HEK293 (cell line): ENCODE data around the gene FTCD.

Experiments used
- CTCF ChIA-PET: fragments of 350-600 bp; formaldehyde crosslinking; extraction: SDS; loops from one replicate; lab custom pipeline; 2021; ENCODE audit warnings: antibody characterized with exemption; lab: Yijun Ruan, JAX
- POLR2A ChIA-PET: fragments of 300-600 bp; formaldehyde crosslinking; extraction: SDS; loops from one replicate; lab custom pipeline; 2020; ENCODE audit warnings: antibody characterized with exemption, inconsistent platforms; lab: Yijun Ruan, JAX
- H3K27ac ChIP-seq: fragments of 200-500 bp; sonication (Bioruptor generic); 2 replicates; pipeline ENCODE4 v1.5.1; 2014; ENCODE audit warnings: low read depth, low read length, control low read depth, inconsistent platforms; ENCODE audit errors: extremely low read depth
- H3K36me3 ChIP-seq, 2 experiments: fragments of 200-500 bp in 1 of 2; sonication (Bioruptor generic) in 1 of 2; 1 replicate in 1 of 2; 2 replicates in 1 of 2; pipeline ENCODE4 v1.5.1; 2014 to 2017; ENCODE audit warnings: inconsistent platforms in 2 of 2, low read length in 2 of 2; ENCODE audit not compliant: control insufficient read depth in 2 of 2, insufficient read depth in 1 of 2
- H3K4me1 ChIP-seq: fragments of 200-500 bp; sonication (Bioruptor generic); 2 replicates; pipeline ENCODE4 v1.5.1; 2014; ENCODE audit warnings: mild to moderate bottlenecking, low read length, inconsistent platforms; ENCODE audit not compliant: control insufficient read depth, insufficient read depth
- H3K4me3 ChIP-seq: 2 replicates; pipeline ENCODE4 v1.5.1; 2011; ENCODE audit warnings: low read depth, mild to moderate bottlenecking, control low read depth, low read length, moderate library complexity
- H3K9me3 ChIP-seq: fragments of 200-500 bp; sonication (Bioruptor generic); 2 replicates; pipeline ENCODE4 v1.5.1; 2014; ENCODE audit warnings: low read depth, low read length, inconsistent platforms; ENCODE audit not compliant: control insufficient read depth, insufficient read depth
- EGR2 ChIP-seq: fragments of 450-650 bp; formaldehyde crosslinking; IDR thresholded peaks from 2 replicates; pipeline ENCODE4 v1.5.1; 2016; ENCODE audit warnings: low read depth, missing biosample characterization, missing genetic modification characterization
- GLI2 ChIP-seq: fragments of 450-650 bp; formaldehyde crosslinking; IDR thresholded peaks from 2 replicates; pipeline ENCODE4; 2017; ENCODE audit warnings: missing biosample characterization, missing genetic modification characterization, low read depth, borderline replicate concordance
- GLIS2 ChIP-seq: fragments of 450-650 bp; formaldehyde crosslinking; IDR thresholded peaks from 2 replicates; pipeline ENCODE4 v1.5.1; 2016; ENCODE audit warnings: missing biosample characterization, missing genetic modification characterization
- HOXA7 ChIP-seq: sonication (generic); formaldehyde crosslinking; IDR thresholded peaks from 2 replicates; pipeline ENCODE4 v1.8.1; 2022; ENCODE audit warnings: missing genetic modification reagents, borderline replicate concordance
- KLF8 ChIP-seq: fragments of 450-650 bp; formaldehyde crosslinking; IDR thresholded peaks from 2 replicates; pipeline ENCODE4 v1.5.1; 2016; ENCODE audit warnings: missing biosample characterization, missing genetic modification characterization
- PRDM1 ChIP-seq: fragments of 450-650 bp; formaldehyde crosslinking; IDR thresholded peaks from 2 replicates; pipeline ENCODE4; 2016; ENCODE audit warnings: missing biosample characterization, missing genetic modification characterization
- SETDB1 ChIP-seq: IDR thresholded peaks from one replicate; pipeline ENCODE4 v1.6.1; 2017; ENCODE audit warnings: mild to moderate bottlenecking, low read length, moderate library complexity, mixed read lengths; ENCODE audit not compliant: insufficient read length
- ZBTB1 ChIP-seq: fragments of 450-650 bp; formaldehyde crosslinking; IDR thresholded peaks from 2 replicates; pipeline ENCODE4 v1.5.1; 2016; ENCODE audit warnings: missing biosample characterization, missing genetic modification characterization
- ZNF121 ChIP-seq: fragments of 450-650 bp; formaldehyde crosslinking; IDR thresholded peaks from 2 replicates; pipeline ENCODE4 v1.5.1; 2016; ENCODE audit warnings: missing biosample characterization, missing genetic modification characterization
- ZNF211 ChIP-seq: fragments of 450-650 bp; formaldehyde crosslinking; IDR thresholded peaks from 2 replicates; pipeline ENCODE4 v1.5.1; 2016; ENCODE audit warnings: low read depth, missing biosample characterization, missing genetic modification characterization
- ZNF214 ChIP-seq: fragments of 450-650 bp; formaldehyde crosslinking; IDR thresholded peaks from 2 replicates; pipeline ENCODE4 v1.5.1; 2017; ENCODE audit warnings: missing biosample characterization, mild to moderate bottlenecking, missing genetic modification characterization, borderline replicate concordance
- ZNF223 ChIP-seq: fragments of 450-650 bp; formaldehyde crosslinking; IDR thresholded peaks from 2 replicates; pipeline ENCODE4 v1.5.1; 2016; ENCODE audit warnings: missing biosample characterization, missing genetic modification characterization
- ZNF302 ChIP-seq: fragments of 450-650 bp; formaldehyde crosslinking; IDR thresholded peaks from 2 replicates; pipeline ENCODE4 v1.5.1; 2016; ENCODE audit warnings: missing biosample characterization, missing genetic modification characterization, low read depth
- ZNF341 ChIP-seq: fragments of 450-650 bp; formaldehyde crosslinking; IDR thresholded peaks from 2 replicates; pipeline ENCODE4; 2016; ENCODE audit warnings: low read depth, missing biosample characterization, missing genetic modification characterization
- ZNF37A ChIP-seq: fragments of 450-650 bp; IDR thresholded peaks from 2 replicates; pipeline ENCODE4 v1.5.1; 2018; ENCODE audit warnings: missing biosample characterization, missing genetic modification characterization
- ZNF391 ChIP-seq: fragments of 450-650 bp; formaldehyde crosslinking; IDR thresholded peaks from 2 replicates; pipeline ENCODE4 v1.5.1; 2016; ENCODE audit warnings: low read depth, missing biosample characterization, missing genetic modification characterization, borderline replicate concordance
- ZNF404 ChIP-seq: fragments of 450-650 bp; formaldehyde crosslinking; IDR thresholded peaks from 2 replicates; pipeline ENCODE4 v1.5.1; 2017; ENCODE audit warnings: missing biosample characterization, missing genetic modification characterization
- ZNF514 ChIP-seq: fragments of 450-650 bp; formaldehyde crosslinking; IDR thresholded peaks from 2 replicates; pipeline ENCODE4 v1.5.1; 2016; ENCODE audit warnings: missing biosample characterization, missing genetic modification characterization
- ZNF521 ChIP-seq: fragments of 450-650 bp; formaldehyde crosslinking; IDR thresholded peaks from 2 replicates; pipeline ENCODE4 v1.5.1; 2017; ENCODE audit warnings: missing biosample characterization, mild to moderate bottlenecking, missing genetic modification characterization
- ZNF558 ChIP-seq: fragments of 450-650 bp; formaldehyde crosslinking; IDR thresholded peaks from 2 replicates; pipeline ENCODE4 v1.5.1; 2016; ENCODE audit warnings: missing biosample characterization, missing genetic modification characterization
- ZNF596 ChIP-seq: fragments of 450-650 bp; IDR thresholded peaks from 2 replicates; pipeline ENCODE4 v1.5.0; 2018; ENCODE audit warnings: missing biosample characterization, mild to moderate bottlenecking, missing genetic modification characterization, moderate library complexity
- ZNF610 ChIP-seq: fragments of 450-650 bp; formaldehyde crosslinking; IDR thresholded peaks from 2 replicates; pipeline ENCODE4 v1.5.1; 2016; ENCODE audit warnings: missing biosample characterization, missing genetic modification characterization, borderline replicate concordance
- ZNF623 ChIP-seq: fragments of 450-650 bp; formaldehyde crosslinking; IDR thresholded peaks from 2 replicates; pipeline ENCODE4 v1.5.1; 2016; ENCODE audit warnings: missing biosample characterization, missing genetic modification characterization
- ZNF670 ChIP-seq: fragments of 450-650 bp; formaldehyde crosslinking; IDR thresholded peaks from 2 replicates; pipeline ENCODE4 v1.5.1; 2016; ENCODE audit warnings: missing biosample characterization, missing genetic modification characterization, low read depth
- ZSCAN30 ChIP-seq: fragments of 450-650 bp; IDR thresholded peaks from 2 replicates; pipeline ENCODE4 v1.5.1; 2018; ENCODE audit warnings: missing biosample characterization, mild to moderate bottlenecking, missing genetic modification characterization, moderate library complexity
- TF ChIP-seq, protein P1 (sequence below): fragments of 450-650 bp; formaldehyde crosslinking; IDR thresholded peaks from 2 replicates; pipeline ENCODE4 v1.5.1; 2017; ENCODE audit warnings: missing biosample characterization, missing genetic modification characterization
- TF ChIP-seq, protein P2 (sequence below): fragments of 450-650 bp; formaldehyde crosslinking; IDR thresholded peaks from 2 replicates; pipeline ENCODE4 v1.5.1; 2016; ENCODE audit warnings: missing biosample characterization, missing genetic modification characterization
- TF ChIP-seq, protein P3 (sequence below): fragments of 450-650 bp; formaldehyde crosslinking; IDR thresholded peaks from 2 replicates; pipeline ENCODE4 v1.5.1; 2016; ENCODE audit warnings: missing biosample characterization, missing genetic modification characterization

Gene FTCD

DNA sequence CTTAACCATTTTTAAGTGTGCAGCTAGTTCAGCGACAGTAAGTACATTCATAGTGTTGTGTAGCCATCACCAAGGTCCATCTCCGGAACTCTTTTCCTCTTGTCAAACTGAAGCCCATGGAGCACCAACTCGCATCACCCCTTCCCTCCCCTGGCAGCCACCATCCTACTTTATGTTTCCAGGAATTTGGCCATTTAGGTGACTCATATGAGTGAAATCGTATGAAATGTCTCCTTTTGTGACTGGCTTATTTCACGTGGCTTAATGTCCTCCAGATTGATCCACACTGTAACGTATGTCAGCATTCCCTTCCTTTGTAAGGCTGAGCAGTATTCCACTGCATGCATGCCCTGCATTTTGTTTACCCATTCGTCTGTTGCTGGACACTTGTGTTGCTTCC is 55.0 kb downstream of the FTCD start:
- no peaks in the 10 kb centered on the region for H3K4me1 ChIP-seq
- ChIA-PET POLR2A (no interaction called here), CTCF (interaction anchor here (1.6 kb wide), 1 partner anchor 43 kb away, joined by 8 read pairs; no protein-coding TSS in a partner anchor)
- peaks cover 0 to 6% of the 10 kb centered on the region in 2 experiments; a peak in 1 of 3 replicates for H3K36me3 ChIP-seq
- H3K27ac ChIP-seq, result no peak overlapping the region
- no peaks in the 10 kb centered on the region for H3K9me3 ChIP-seq
- no peak overlapping the region for H3K4me3 ChIP-seq
- TF ChIP-seq EGR2 (tag by site-specific recombination) (no peak), ZNF596 (tag by site-specific recombination) (no peak), PRDM1 (tag by site-specific recombination) (0 out of 2 replicates have a peak, but pooled peaks have one; percentile 23)
- TF ChIP-seq, protein P1, sequence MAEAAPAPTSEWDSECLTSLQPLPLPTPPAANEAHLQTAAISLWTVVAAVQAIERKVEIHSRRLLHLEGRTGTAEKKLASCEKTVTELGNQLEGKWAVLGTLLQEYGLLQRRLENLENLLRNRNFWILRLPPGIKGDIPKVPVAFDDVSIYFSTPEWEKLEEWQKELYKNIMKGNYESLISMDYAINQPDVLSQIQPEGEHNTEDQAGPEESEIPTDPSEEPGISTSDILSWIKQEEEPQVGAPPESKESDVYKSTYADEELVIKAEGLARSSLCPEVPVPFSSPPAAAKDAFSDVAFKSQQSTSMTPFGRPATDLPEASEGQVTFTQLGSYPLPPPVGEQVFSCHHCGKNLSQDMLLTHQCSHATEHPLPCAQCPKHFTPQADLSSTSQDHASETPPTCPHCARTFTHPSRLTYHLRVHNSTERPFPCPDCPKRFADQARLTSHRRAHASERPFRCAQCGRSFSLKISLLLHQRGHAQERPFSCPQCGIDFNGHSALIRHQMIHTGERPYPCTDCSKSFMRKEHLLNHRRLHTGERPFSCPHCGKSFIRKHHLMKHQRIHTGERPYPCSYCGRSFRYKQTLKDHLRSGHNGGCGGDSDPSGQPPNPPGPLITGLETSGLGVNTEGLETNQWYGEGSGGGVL, result no peak

DNA sequence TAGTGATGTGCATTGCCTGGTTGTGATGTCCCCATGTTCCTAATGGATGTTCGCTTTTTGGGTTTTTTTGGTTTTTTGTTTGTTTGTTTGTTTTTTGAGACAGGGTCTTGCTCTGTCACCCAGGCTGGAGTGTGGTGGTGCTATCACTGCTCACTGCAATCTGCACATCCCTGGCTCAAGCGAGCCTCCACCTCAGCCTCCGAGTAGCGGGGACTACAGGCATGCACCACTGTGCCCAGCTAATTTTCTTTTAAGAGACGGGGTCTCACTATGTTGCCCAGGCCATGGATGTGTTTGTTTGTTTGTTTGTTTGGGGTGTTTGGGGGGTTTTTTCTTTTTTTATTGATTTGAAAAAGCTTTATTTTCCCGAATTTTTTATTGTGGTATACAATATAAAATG is 55.4 kb downstream of the FTCD start:
- H3K9me3 ChIP-seq, result no peaks in the 10 kb centered on the region
- H3K27ac ChIP-seq, result no peak overlapping the region
- ChIA-PET POLR2A (no interaction called here), CTCF (interaction anchor here (1.6 kb wide), 1 partner anchor 44 kb away, joined by 8 read pairs; no protein-coding TSS in a partner anchor)
- TF ChIP-seq ZNF514, result no peak
- no peak for TF ChIP-seq ZNF341
- TF ChIP-seq ZNF121 (tag by site-specific recombination), result peak; percentile 83
- TF ChIP-seq ZNF404 (tag by site-specific recombination), result no peak
- TF ChIP-seq, protein P2, sequence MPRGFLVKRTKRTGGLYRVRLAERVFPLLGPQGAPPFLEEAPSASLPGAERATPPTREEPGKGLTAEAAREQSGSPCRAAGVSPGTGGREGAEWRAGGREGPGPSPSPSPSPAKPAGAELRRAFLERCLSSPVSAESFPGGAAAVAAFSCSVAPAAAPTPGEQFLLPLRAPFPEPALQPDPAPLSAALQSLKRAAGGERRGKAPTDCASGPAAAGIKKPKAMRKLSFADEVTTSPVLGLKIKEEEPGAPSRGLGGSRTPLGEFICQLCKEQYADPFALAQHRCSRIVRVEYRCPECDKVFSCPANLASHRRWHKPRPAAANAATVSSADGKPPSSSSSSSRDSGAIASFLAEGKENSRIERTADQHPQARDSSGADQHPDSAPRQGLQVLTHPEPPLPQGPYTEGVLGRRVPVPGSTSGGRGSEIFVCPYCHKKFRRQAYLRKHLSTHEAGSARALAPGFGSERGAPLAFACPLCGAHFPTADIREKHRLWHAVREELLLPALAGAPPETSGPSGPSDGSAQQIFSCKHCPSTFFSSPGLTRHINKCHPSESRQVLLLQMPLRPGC (tag by site-specific recombination), result no peak
- 0 out of 2 replicates have a peak, but pooled peaks have one; percentile 28 for TF ChIP-seq ZNF211 (tag by site-specific recombination)
- no peak for TF ChIP-seq ZNF223 (tag by site-specific recombination)
- no peak for TF ChIP-seq ZNF623 (tag by site-specific recombination)
- TF ChIP-seq ZNF670 (tag by site-specific recombination), result no peak
- no peak for TF ChIP-seq GLIS2
- peaks cover 0 to 6% of the 10 kb centered on the region in 2 experiments; a peak in 1 of 3 replicates for H3K36me3 ChIP-seq
- H3K4me3 ChIP-seq, result no peak overlapping the region
- H3K4me1 ChIP-seq, result no peaks in the 10 kb centered on the region

DNA sequence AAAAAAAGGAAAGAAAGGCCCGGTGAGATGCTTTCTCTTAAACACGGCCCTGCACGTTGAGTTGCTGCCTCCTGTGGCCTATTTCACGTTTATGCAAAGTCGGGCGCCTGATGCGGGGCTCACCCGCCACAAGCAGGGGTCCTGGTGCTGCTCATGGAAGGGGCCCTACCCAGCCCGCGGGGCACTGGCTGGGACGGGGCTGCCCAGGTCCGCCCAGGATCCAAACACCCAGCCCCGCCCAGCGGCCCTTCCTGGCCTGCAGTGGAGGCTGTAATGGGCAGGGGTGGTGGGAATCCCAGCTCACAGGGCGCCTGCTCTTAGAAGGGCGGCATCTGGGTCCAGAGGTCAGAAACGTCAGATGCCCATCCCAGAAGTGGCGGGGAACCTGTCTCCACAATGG is 55.9 kb downstream of the FTCD start:
- no peaks in the 10 kb centered on the region for H3K4me1 ChIP-seq
- ChIA-PET POLR2A (no interaction called here), CTCF (interaction anchor here (1.6 kb wide), 1 partner anchor 44 kb away, joined by 8 read pairs; no protein-coding TSS in a partner anchor)
- peaks cover 0 to 6% of the 10 kb centered on the region in 2 experiments; a peak in 1 of 3 replicates for H3K36me3 ChIP-seq
- no peak overlapping the region for H3K27ac ChIP-seq
- H3K9me3 ChIP-seq, result no peaks in the 10 kb centered on the region
- no peak overlapping the region for H3K4me3 ChIP-seq
- TF ChIP-seq, protein P3, sequence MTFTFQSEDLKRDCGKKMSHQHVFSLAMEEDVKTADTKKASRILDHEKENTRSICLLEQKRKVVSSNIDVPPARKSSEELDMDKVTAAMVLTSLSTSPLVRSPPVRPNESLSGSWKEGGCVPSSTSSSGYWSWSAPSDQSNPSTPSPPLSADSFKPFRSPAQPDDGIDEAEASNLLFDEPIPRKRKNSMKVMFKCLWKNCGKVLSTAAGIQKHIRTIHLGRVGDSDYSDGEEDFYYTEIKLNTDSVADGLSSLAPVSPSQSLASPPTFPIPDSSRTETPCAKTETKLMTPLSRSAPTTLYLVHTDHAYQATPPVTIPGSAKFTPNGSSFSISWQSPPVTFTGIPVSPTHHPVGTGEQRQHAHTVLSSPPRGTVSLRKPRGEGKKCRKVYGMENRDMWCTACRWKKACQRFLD (tag by site-specific recombination), result no peak
- no peak for TF ChIP-seq ZNF214 (tag by site-specific recombination)
- no peak for TF ChIP-seq HOXA7 (CRISPR knock-in tag)
- TF ChIP-seq ZNF391 (tag by site-specific recombination), result no peak
- no peak for TF ChIP-seq ZNF610
- no peak for TF ChIP-seq SETDB1
- no peak for TF ChIP-seq ZNF558 (tag by site-specific recombination)
- TF ChIP-seq ZNF302 (tag by site-specific recombination), result no peak
- TF ChIP-seq ZSCAN30, result no peak
- no peak for TF ChIP-seq ZNF37A
- no peak for TF ChIP-seq ZNF521 (tag by site-specific recombination)
- no peak for TF ChIP-seq KLF8 (tag by site-specific recombination)
- no peak for TF ChIP-seq ZBTB1 (tag by site-specific recombination)
- no peak for TF ChIP-seq GLI2
